Measurements from ENCODE around the gene CHRM2. TPM values are rescaled to one million over a fixed set of nuclear protein-coding genes. Genes with fewer than 3 reads are reported as not detected.

CHRM2 gene
- total and polyA plus RNA-seq, 2 of the 8 experiments (the other 6 are each of a cell fraction or from before 2014, with no cell fraction given): 0.17 to 0.32 TPM

DNA sequence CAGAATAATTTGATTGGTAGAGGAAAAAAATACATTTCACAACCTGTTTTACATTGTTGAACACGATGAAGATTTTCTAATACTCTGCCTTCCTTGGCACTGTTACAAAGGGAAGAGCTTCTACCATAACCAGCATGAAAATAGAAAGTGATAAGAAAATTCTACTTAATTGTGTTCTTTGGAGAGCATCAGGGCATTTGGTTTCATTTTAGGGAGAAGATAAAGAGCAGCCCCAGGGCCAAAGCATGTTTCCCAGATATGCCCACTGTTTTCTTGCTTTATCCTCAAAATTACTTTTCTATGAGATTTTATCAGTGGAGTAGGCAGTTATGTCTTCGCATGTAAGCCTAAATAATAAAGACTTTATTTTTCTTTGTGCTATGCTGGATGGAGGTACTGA, 9.5 kb downstream of the CHRM2 start:
- no peak overlapping the region for H3K18ac ChIP-seq (ENCODE audit: extremely low read depth, low read length)
- ChIA-PET POLR2A (ENCODE audit: partially characterized antibody) (no interaction called here), CTCF (ENCODE audit: partially characterized antibody) (interaction anchor here (0.8 to 1.2 kb wide), 4 partner anchors 12 to 277 kb away, joined by 3 to 4 read pairs (median 3); no protein-coding TSS in a partner anchor)
- peaks cover 0 to 5% (median 0%) of the 10 kb centered on the region in 4 experiments; a peak in 2 of 7 replicates for H3K4me1 ChIP-seq (replicated peaks in 1 of 4; ENCODE audit: control insufficient read depth in 3 of 4, insufficient read depth in 4 of 4, low read length in 3 of 4)
- no peak overlapping the region for H3K56ac ChIP-seq (replicated peaks; ENCODE audit: insufficient read length, low read depth, low read length)
- 83% methylated on average over 2 of the region's 2 CpGs; no CpG with 5 or more reads in 1 of the 2 experiments for WGBS, 2 experiments (ENCODE audit: extremely low coverage in 1 of 2, insufficient coverage in 1 of 2, insufficient read length in 1 of 2, insufficient replicate concordance in 2 of 2, low coverage in 1 of 2, low lambda C conversion rate in 2 of 2, missing lambda C conversion rate in 1 of 2)
- no peaks in the 10 kb centered on the region for H4K20me1 ChIP-seq (replicated peaks in 1 of 2; ENCODE audit: control insufficient read depth in 1 of 2, insufficient read depth in 2 of 2, low read length in 2 of 2)
- DNase-seq (ENCODE audit: low read depth in 1 of 2, low spot score in 2 of 2) (no peak), FAIRE-seq (no peak)
- no peaks in the 10 kb centered on the region for H3K79me2 ChIP-seq (ENCODE audit: control insufficient read depth in 1 of 2, insufficient read depth in 2 of 2, low read length in 2 of 2)
- no peak for TF ChIP-seq JUN (IDR thresholded peaks at IDR 0.05; ENCODE audit: low read depth, low read length)
- no peak for TF ChIP-seq SIN3A (conservative IDR thresholded peaks at IDR 0.05 in 1 of 2, IDR thresholded peaks at IDR 0.05 in 1 of 2; ENCODE audit: low read depth in 1 of 2, low read length in 2 of 2)
- TF ChIP-seq SUZ12 (IDR thresholded peaks at IDR 0.05; ENCODE audit: low read length): no peak
- TF ChIP-seq TEAD4 (IDR thresholded peaks at IDR 0.05; ENCODE audit: low read depth, low read length): no peak
- H4K5ac ChIP-seq (ENCODE audit: insufficient read length, low read depth, low read length): no peak overlapping the region
- H2BK120ac ChIP-seq (replicated peaks; ENCODE audit: low read depth, low read length): no peak overlapping the region
- no peak overlapping the region for H3K14ac ChIP-seq (ENCODE audit: insufficient read length)
- H3K4me3 ChIP-seq (ENCODE audit: extremely low read depth in 1 of 4, insufficient read depth in 2 of 4, low read depth in 3 of 4, low read length in 4 of 4): no peak overlapping the region
- no peaks in the 10 kb centered on the region for H3K36me3 ChIP-seq (ENCODE audit: control insufficient read depth in 2 of 4, insufficient read depth in 4 of 4, low read length in 3 of 4)
- H4K8ac ChIP-seq (ENCODE audit: extremely low read depth, insufficient read depth, low read length): no peak overlapping the region
- H2BK5ac ChIP-seq (ENCODE audit: low read depth, low read length): no peak overlapping the region
- H3K9me3 ChIP-seq (ENCODE audit: insufficient read depth in 2 of 2, low read depth in 1 of 2, low read length in 1 of 2): no peaks in the 10 kb centered on the region
- H3K9ac ChIP-seq (replicated peaks in 1 of 4; ENCODE audit: extremely low read depth in 1 of 4, low read depth in 3 of 4, low read length in 3 of 4): no peak overlapping the region
- H3K4me2 ChIP-seq (ENCODE audit: insufficient read depth in 1 of 2, low read depth in 2 of 2, low read length in 2 of 2): no peak overlapping the region
- H3K27ac ChIP-seq (ENCODE audit: low read depth, low read length): no peak overlapping the region
- no peaks in the 10 kb centered on the region for H3K79me1 ChIP-seq (ENCODE audit: low read depth, low read length)
- H3K4ac ChIP-seq (replicated peaks; ENCODE audit: insufficient read length, low read depth, low read length): no peak overlapping the region
- peaks cover 0 to 5% (median under 1%) of the 10 kb centered on the region in 4 experiments; a peak in 3 of 7 replicates for H3K27me3 ChIP-seq (replicated peaks in 1 of 4; ENCODE audit: control insufficient read depth in 3 of 4, extremely low read depth in 1 of 4, insufficient read depth in 3 of 4, low read length in 3 of 4)
- H3K23ac ChIP-seq (ENCODE audit: insufficient read length): no peak overlapping the region
- no peak overlapping the region for H4K91ac ChIP-seq (replicated peaks; ENCODE audit: insufficient read length, low read length)
- no peak overlapping the region for H2BK20ac ChIP-seq (ENCODE audit: low read length)
- no peak overlapping the region for H2AFZ ChIP-seq (ENCODE audit: low read length)
- H2AK5ac ChIP-seq (ENCODE audit: low read depth, low read length): no peak overlapping the region
- no peaks in the 10 kb centered on the region for H3K23me2 ChIP-seq (ENCODE audit: low read depth, low read length)
- no peak overlapping the region for H2BK15ac ChIP-seq (ENCODE audit: low read length)
- no peak overlapping the region for H2BK12ac ChIP-seq (ENCODE audit: low read depth, low read length)

Data from H1 (cell line).